Neural progenitor cell (in vitro differentiated cells): Measurements from ENCODE around the gene C17orf114.

Experiments
- DNase-seq: peaks from one replicate; pipeline ENCODE4 v3.0.0-alpha.2; 2016; ENCODE audit warnings: low spot score
- H2AFZ ChIP-seq: fragments of 200-600 bp; sonication (generic); replicated peaks from 2 replicates; pipeline ENCODE4 v1.6.1; 2016; ENCODE audit warnings: antibody characterized with exemption
- H3F3A ChIP-seq: fragments of 200-600 bp; sonication (generic); 2 replicates; pipeline ENCODE4 v1.6.1; 2016; ENCODE audit warnings: antibody characterized with exemption, low read depth
- H3K27ac ChIP-seq: fragments of 200-600 bp; sonication (generic); 2 replicates; pipeline ENCODE4 v1.5.1; 2016; ENCODE audit warnings: mild to moderate bottlenecking
- H3K27me3 ChIP-seq: fragments of 200-600 bp; sonication (generic); 2 replicates; pipeline ENCODE4 v1.6.1; 2016; ENCODE audit warnings: mild to moderate bottlenecking, moderate library complexity
- H3K36me3 ChIP-seq: fragments of 200-600 bp; sonication (generic); 2 replicates; pipeline ENCODE4 v1.5.1; 2016
- H3K4me1 ChIP-seq: fragments of 200-600 bp; sonication (generic); 2 replicates; pipeline ENCODE4 v1.6.1; 2016; ENCODE audit warnings: mixed run types
- H3K4me2 ChIP-seq: fragments of 200-600 bp; sonication (generic); 2 replicates; pipeline ENCODE4 v1.6.1; 2016
- H3K4me3 ChIP-seq: fragments of 200-600 bp; sonication (generic); 2 replicates; pipeline ENCODE4 v1.5.1; 2016
- H3K79me2 ChIP-seq: fragments of 200-600 bp; sonication (generic); 2 replicates; pipeline ENCODE4 v1.6.1; 2016; ENCODE audit warnings: low read depth
- H3K9ac ChIP-seq: fragments of 200-600 bp; sonication (generic); 2 replicates; pipeline ENCODE4 v1.6.1; 2016
- H3K9me3 ChIP-seq: fragments of 200-600 bp; sonication (generic); 2 replicates; pipeline ENCODE4 v1.5.1; 2016; ENCODE audit warnings: low read depth
- H4K20me1 ChIP-seq: fragments of 200-600 bp; sonication (generic); 2 replicates; pipeline ENCODE4 v1.6.1; 2016; ENCODE audit warnings: low read depth
- H3K27ac Mint-ChIP-seq: 3 replicates; pipeline ENCODE4 v1.8.0; 2021; ENCODE audit warnings: mixed read lengths
- H3K27me3 Mint-ChIP-seq: 2 replicates; pipeline ENCODE4 v1.8.0; 2022; ENCODE audit warnings: low read depth, mild to moderate bottlenecking, inconsistent platforms, moderate library complexity, mixed read lengths; ENCODE audit not compliant: insufficient read depth
- H3K36me3 Mint-ChIP-seq: 3 replicates; pipeline ENCODE4 v1.8.0; 2021; ENCODE audit warnings: mixed read lengths
- H3K4me1 Mint-ChIP-seq: 3 replicates; pipeline ENCODE4 v1.8.0; 2021; ENCODE audit warnings: mixed read lengths
- H3K4me3 Mint-ChIP-seq: 3 replicates; pipeline ENCODE4 v1.8.0; 2021; ENCODE audit warnings: mild to moderate bottlenecking, moderate library complexity, mixed read lengths
- H3K9me3 Mint-ChIP-seq: 3 replicates; pipeline ENCODE4 v1.8.0; 2020; ENCODE audit warnings: mixed read lengths
- EZH2 ChIP-seq: fragments of 200-600 bp; sonication (generic); IDR thresholded peaks from 2 replicates; pipeline ENCODE4 v1.6.1; 2017; ENCODE audit warnings: antibody characterized with exemption, mild to moderate bottlenecking, moderate library complexity
- EZH2phosphoT487 ChIP-seq: fragments of 200-600 bp; sonication (generic); IDR thresholded peaks from 2 replicates; pipeline ENCODE4 v1.6.1; 2017; ENCODE audit warnings: antibody characterized with exemption
- TF ChIP-seq, protein P1 (sequence below): fragments of 200-600 bp; sonication (generic); IDR thresholded peaks from 2 replicates; pipeline ENCODE4 v1.5.1; 2017; ENCODE audit warnings: antibody characterized with exemption, mild to moderate bottlenecking

The C17orf114 gene

DNA sequence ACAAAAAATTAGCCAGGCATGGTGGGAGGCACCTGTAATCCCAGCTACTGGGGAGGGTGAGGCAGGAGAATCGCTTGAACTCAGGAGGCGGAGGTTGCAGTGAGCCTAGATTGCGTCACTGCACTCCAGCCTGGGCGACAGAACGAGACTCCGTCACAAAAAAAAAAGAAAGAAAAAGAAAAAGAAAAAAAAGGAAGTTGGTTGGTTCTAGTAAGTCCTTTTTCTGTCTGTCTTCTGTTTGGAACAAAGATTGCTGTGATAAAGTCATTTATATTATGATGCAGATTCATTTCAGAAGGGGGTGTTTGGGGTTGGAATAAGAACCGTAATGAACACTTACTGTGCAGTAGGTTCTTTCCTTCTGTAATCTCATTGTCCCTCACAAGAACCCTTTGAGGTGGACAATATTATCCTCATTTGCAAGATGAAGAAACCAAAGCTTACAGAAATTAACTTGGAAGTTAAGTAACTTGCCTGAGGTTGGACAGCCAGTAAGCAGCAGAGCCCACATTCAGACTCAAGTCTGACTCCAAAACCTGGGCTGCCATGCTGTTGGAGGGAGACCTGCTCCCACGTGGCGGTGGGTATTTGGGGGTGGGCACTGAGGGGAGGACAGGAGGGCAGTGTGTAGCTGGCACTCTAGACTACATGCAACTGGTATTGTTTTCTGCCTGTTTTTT, 41.3 kb upstream of the C17orf114 start:
- H3K79me2 ChIP-seq = peaks cover 34% of the 10 kb centered on the region
- H3K4me3 ChIP-seq = no peak overlapping the region
- TF ChIP-seq, protein P1, sequence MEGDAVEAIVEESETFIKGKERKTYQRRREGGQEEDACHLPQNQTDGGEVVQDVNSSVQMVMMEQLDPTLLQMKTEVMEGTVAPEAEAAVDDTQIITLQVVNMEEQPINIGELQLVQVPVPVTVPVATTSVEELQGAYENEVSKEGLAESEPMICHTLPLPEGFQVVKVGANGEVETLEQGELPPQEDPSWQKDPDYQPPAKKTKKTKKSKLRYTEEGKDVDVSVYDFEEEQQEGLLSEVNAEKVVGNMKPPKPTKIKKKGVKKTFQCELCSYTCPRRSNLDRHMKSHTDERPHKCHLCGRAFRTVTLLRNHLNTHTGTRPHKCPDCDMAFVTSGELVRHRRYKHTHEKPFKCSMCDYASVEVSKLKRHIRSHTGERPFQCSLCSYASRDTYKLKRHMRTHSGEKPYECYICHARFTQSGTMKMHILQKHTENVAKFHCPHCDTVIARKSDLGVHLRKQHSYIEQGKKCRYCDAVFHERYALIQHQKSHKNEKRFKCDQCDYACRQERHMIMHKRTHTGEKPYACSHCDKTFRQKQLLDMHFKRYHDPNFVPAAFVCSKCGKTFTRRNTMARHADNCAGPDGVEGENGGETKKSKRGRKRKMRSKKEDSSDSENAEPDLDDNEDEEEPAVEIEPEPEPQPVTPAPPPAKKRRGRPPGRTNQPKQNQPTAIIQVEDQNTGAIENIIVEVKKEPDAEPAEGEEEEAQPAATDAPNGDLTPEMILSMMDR = no peak
- TF ChIP-seq EZH2phosphoT487 = no peak
- no peak for TF ChIP-seq EZH2
- no peak overlapping the region for H3K9ac ChIP-seq
- Mint-ChIP-seq H3K9me3 (no peaks in the 10 kb centered on the region), H3K4me1 (no peaks in the 10 kb centered on the region), H3K36me3 (no peaks in the 10 kb centered on the region), H3K4me3 (no peak overlapping the region), H3K27ac (no peak overlapping the region), H3K27me3 (no peaks in the 10 kb centered on the region)
- H3K4me1 ChIP-seq = no peaks in the 10 kb centered on the region
- no peaks in the 10 kb centered on the region for H3K9me3 ChIP-seq
- H3K36me3 ChIP-seq = no peaks in the 10 kb centered on the region
- DNase-seq = no peak
- H4K20me1 ChIP-seq = peaks cover 2% of the 10 kb centered on the region
- no peak overlapping the region for H3K4me2 ChIP-seq
- no peaks in the 10 kb centered on the region for H3F3A ChIP-seq
- no peak overlapping the region for H3K27ac ChIP-seq
- no peak overlapping the region for H2AFZ ChIP-seq
- H3K27me3 ChIP-seq = no peaks in the 10 kb centered on the region

DNA sequence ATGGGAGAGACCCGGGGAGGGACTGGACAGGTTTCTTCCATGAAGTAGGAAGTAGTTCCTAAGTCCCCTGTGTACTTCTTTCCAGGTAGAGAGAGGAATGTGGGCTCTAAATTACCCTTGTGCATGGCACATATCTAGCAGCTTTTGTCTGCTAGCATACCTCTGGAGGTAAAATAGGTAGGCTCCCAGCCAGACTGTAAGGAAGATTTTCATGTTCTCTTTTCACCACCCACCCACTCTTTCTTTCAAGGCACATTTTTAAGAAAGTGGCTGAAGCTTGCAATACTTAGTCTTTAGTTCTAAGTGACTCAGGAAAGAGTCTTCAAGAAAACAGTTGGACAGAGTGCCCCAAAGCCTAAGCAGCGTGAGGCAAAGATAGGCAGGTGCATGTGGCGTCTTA, 40.2 kb upstream of the C17orf114 start:
- Mint-ChIP-seq H3K27me3 (peaks cover 2% of the 10 kb centered on the region), H3K27ac (no peak overlapping the region), H3K36me3 (peaks cover 5% of the 10 kb centered on the region), H3K9me3 (no peaks in the 10 kb centered on the region), H3K4me3 (no peak overlapping the region), H3K4me1 (peaks cover 2% of the 10 kb centered on the region)
- no peaks in the 10 kb centered on the region for H3K36me3 ChIP-seq
- H3K4me2 ChIP-seq = no peak overlapping the region
- no peak overlapping the region for H3K27ac ChIP-seq
- no peaks in the 10 kb centered on the region for H3K27me3 ChIP-seq
- H3K9me3 ChIP-seq = no peaks in the 10 kb centered on the region
- no peak for TF ChIP-seq EZH2
- TF ChIP-seq, protein P1 = no peak
- no peak for TF ChIP-seq EZH2phosphoT487
- no peaks in the 10 kb centered on the region for H3K4me1 ChIP-seq
- H4K20me1 ChIP-seq = peaks cover 4% of the 10 kb centered on the region
- no peaks in the 10 kb centered on the region for H3F3A ChIP-seq
- H3K9ac ChIP-seq = no peak overlapping the region
- H2AFZ ChIP-seq = no peak overlapping the region
- peaks cover 32% of the 10 kb centered on the region for H3K79me2 ChIP-seq
- H3K4me3 ChIP-seq = no peak overlapping the region
- no peak for DNase-seq

DNA sequence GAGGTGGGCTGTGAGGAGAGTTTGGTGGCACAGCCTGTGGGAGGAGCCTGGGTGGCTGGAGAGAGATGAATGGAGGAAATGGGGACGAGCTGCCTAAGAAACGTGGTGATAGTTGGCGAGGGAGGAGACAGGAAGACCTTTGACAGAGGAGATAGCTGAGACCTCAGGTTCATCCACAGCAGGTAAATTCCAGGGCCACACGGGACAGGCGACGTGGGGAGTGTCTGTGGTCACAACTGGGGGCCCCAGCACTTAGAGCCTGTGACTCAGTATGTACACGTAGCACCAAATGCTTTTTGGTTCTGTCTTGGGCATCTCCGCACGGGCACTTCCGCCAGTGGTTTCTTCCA, 38.7 kb upstream of the C17orf114 start:
- Histone ChIP-seq H3K9ac (no peak overlapping the region), H3K36me3 (no peaks in the 10 kb centered on the region), H3K9me3 (no peaks in the 10 kb centered on the region), H3F3A (no peaks in the 10 kb centered on the region), H3K27me3 (no peaks in the 10 kb centered on the region), H3K4me3 (no peak overlapping the region), H3K4me1 (no peaks in the 10 kb centered on the region), H2AFZ (no peak overlapping the region), H3K27ac (no peak overlapping the region), H3K4me2 (no peak overlapping the region), H3K79me2 (peaks cover 41% of the 10 kb centered on the region), H4K20me1 (peaks cover 14% of the 10 kb centered on the region)
- no peak for DNase-seq
- TF ChIP-seq, protein P1 = no peak
- no peak for TF ChIP-seq EZH2
- TF ChIP-seq EZH2phosphoT487 = no peak
- Mint-ChIP-seq H3K36me3 (peaks cover 5% of the 10 kb centered on the region), H3K4me3 (no peak overlapping the region), H3K4me1 (peaks cover 4% of the 10 kb centered on the region), H3K27me3 (peaks cover 2% of the 10 kb centered on the region), H3K27ac (no peak overlapping the region), H3K9me3 (no peaks in the 10 kb centered on the region)
